Activated CD4-positive, alpha-beta memory T cell treated with anti-CD3 and anti-CD28 coated beads, Interleukin-2, amount 10 ng/mL, durations not matched to agents 7 days and 5 days (primary cell): ENCODE results near the gene NR1H4. TPM values are rescaled to one million over a fixed set of nuclear protein-coding genes. Genes with fewer than 3 reads are reported as not detected.
"Not testable (repeated sequence)": the region's sequence is repeated elsewhere in the genome, so short reads cannot be mapped to it uniquely, and the experiment has no call there.

ENCODE experiments used
- CTCF ChIA-PET: fragments of 350-600 bp; sonication (Branson Sonifier 250); formaldehyde crosslinking; loops from one replicate; lab custom pipeline; 2021; ENCODE audit warnings: antibody characterized with exemption, inconsistent platforms; lab: Charles Lee
- POLR2A ChIA-PET: fragments of 350-600 bp; sonication (Branson Sonifier 250); formaldehyde crosslinking; loops from one replicate; lab custom pipeline; 2021; ENCODE audit warnings: antibody characterized with exemption; lab: Charles Lee
- DNase-seq: peaks from one replicate; pipeline ENCODE4 v3.0.0-alpha.2; 2020
- H3K27ac Mint-ChIP-seq: one replicate; pipeline ENCODE4 v1.8.0; 2021; ENCODE audit warnings: mild to moderate bottlenecking, mixed read lengths
- H3K27me3 Mint-ChIP-seq: one replicate; pipeline ENCODE4 v1.8.0; 2021; ENCODE audit warnings: mixed read lengths
- H3K36me3 Mint-ChIP-seq: one replicate; pipeline ENCODE4 v1.8.0; 2021; ENCODE audit warnings: low read depth, mixed read lengths
- H3K4me1 Mint-ChIP-seq: one replicate; pipeline ENCODE4 v1.8.0; 2021; ENCODE audit warnings: mixed read lengths
- H3K4me3 Mint-ChIP-seq: one replicate; pipeline ENCODE4 v1.8.0; 2021; ENCODE audit warnings: mild to moderate bottlenecking, mixed read lengths
- H3K9me3 Mint-ChIP-seq: one replicate; pipeline ENCODE4 v1.8.0; 2021; ENCODE audit warnings: mixed read lengths
- total RNA-seq, 2 experiments: library from RNA; stranded (reverse); gene quantifications; one replicate each; pipeline ENCODE4 v1.2.3, GENCODE V29; 2021

The NR1H4 gene
- total RNA-seq, 2 experiments from 2014 or later = not detected

GRCh38 chr12:100502718-100503117 lies 29.1 kb downstream of the NR1H4 start:
- H3K27me3 Mint-ChIP-seq, H3K36me3 Mint-ChIP-seq, DNase-seq, H3K4me3 Mint-ChIP-seq, H3K9me3 Mint-ChIP-seq, CTCF ChIA-PET, POLR2A ChIA-PET, H3K4me1 Mint-ChIP-seq, H3K27ac Mint-ChIP-seq: not testable (repeated sequence)

- CTCF ChIA-PET = no interaction called here
- no peak for DNase-seq
- no peaks in the 10 kb centered on the region for H3K4me1 Mint-ChIP-seq
- no peaks in the 10 kb centered on the region for H3K36me3 Mint-ChIP-seq
- no peak overlapping the region for H3K4me3 Mint-ChIP-seq
- no peak overlapping the region for H3K27ac Mint-ChIP-seq
- POLR2A ChIA-PET = no interaction called here
- peaks cover 3% of the 10 kb centered on the region for H3K27me3 Mint-ChIP-seq
- no peaks in the 10 kb centered on the region for H3K9me3 Mint-ChIP-seq
Observed at GRCh38 chr12:100503228-100503628, 29.6 kb downstream of the NR1H4 start.

GRCh38 chr12:100504804-100505203 lies 31.1 kb downstream of the NR1H4 start:
- Mint-ChIP-seq H3K27ac (no peak overlapping the region), H3K4me1 (no peaks in the 10 kb centered on the region), H3K4me3 (no peak overlapping the region), H3K27me3 (peaks cover 3% of the 10 kb centered on the region), H3K9me3 (no peaks in the 10 kb centered on the region), H3K36me3 (no peaks in the 10 kb centered on the region)
- ChIA-PET POLR2A (no interaction called here), CTCF (no interaction called here)
- DNase-seq = no peak

- no peaks in the 10 kb centered on the region for H3K9me3 Mint-ChIP-seq
- H3K4me1 Mint-ChIP-seq = no peaks in the 10 kb centered on the region
- H3K27ac Mint-ChIP-seq = no peak overlapping the region
- no peaks in the 10 kb centered on the region for H3K27me3 Mint-ChIP-seq
- no peak overlapping the region for H3K4me3 Mint-ChIP-seq
- CTCF ChIA-PET = no interaction called here
- POLR2A ChIA-PET = no interaction called here
- no peak for DNase-seq
- H3K36me3 Mint-ChIP-seq = no peaks in the 10 kb centered on the region
Observed at GRCh38 chr12:100508751-100509150, 35.1 kb downstream of the NR1H4 start.

- no peaks in the 10 kb centered on the region for H3K9me3 Mint-ChIP-seq
- H3K4me3 Mint-ChIP-seq = no peak overlapping the region
- H3K4me1 Mint-ChIP-seq = no peaks in the 10 kb centered on the region
- no peaks in the 10 kb centered on the region for H3K36me3 Mint-ChIP-seq
- POLR2A ChIA-PET = no interaction called here
- no peak overlapping the region for H3K27ac Mint-ChIP-seq
- H3K27me3 Mint-ChIP-seq = no peaks in the 10 kb centered on the region
- DNase-seq = no peak
- CTCF ChIA-PET = no interaction called here
Observed at GRCh38 chr12:100512692-100513091, 39.0 kb downstream of the NR1H4 start.

- Mint-ChIP-seq H3K27ac (no peak overlapping the region), H3K9me3 (no peaks in the 10 kb centered on the region), H3K36me3 (no peaks in the 10 kb centered on the region), H3K4me1 (no peaks in the 10 kb centered on the region), H3K27me3 (no peaks in the 10 kb centered on the region), H3K4me3 (no peak overlapping the region)
- ChIA-PET POLR2A (no interaction called here), CTCF (no interaction called here)
- no peak for DNase-seq
Observed at GRCh38 chr12:100515968-100516367, 42.3 kb downstream of the NR1H4 start.

- H3K4me3 Mint-ChIP-seq = no peak overlapping the region
- CTCF ChIA-PET = interaction anchor here (0.8 kb wide), 1 partner anchor 386 kb away, joined by 3 read pairs; no protein-coding TSS in a partner anchor
- DNase-seq = no peak
- no peak overlapping the region for H3K27ac Mint-ChIP-seq
- no peaks in the 10 kb centered on the region for H3K4me1 Mint-ChIP-seq
- H3K9me3 Mint-ChIP-seq = no peaks in the 10 kb centered on the region
- no peaks in the 10 kb centered on the region for H3K36me3 Mint-ChIP-seq
- no peaks in the 10 kb centered on the region for H3K27me3 Mint-ChIP-seq
- POLR2A ChIA-PET = no interaction called here
Observed at GRCh38 chr12:100518376-100518775, 44.7 kb downstream of the NR1H4 start.

GRCh38 chr12:100520048-100520769 lies 46.5 kb downstream of the NR1H4 start:
- POLR2A ChIA-PET = no interaction called here

GRCh38 chr12:100521958-100522357 lies 48.3 kb downstream of the NR1H4 start:
- Mint-ChIP-seq H3K9me3 (no peaks in the 10 kb centered on the region), H3K36me3 (no peaks in the 10 kb centered on the region), H3K27me3 (peaks cover 2% of the 10 kb centered on the region), H3K27ac (no peak overlapping the region), H3K4me1 (no peaks in the 10 kb centered on the region), H3K4me3 (no peak overlapping the region)
- ChIA-PET CTCF (no interaction called here), POLR2A (no interaction called here)
- DNase-seq = no peak

More at GRCh38 chr12:100520048-100520769, 46.5 kb downstream of the NR1H4 start:
- Mint-ChIP-seq H3K27me3 (peaks cover 2% of the 10 kb centered on the region), H3K4me1 (no peaks in the 10 kb centered on the region), H3K27ac (no peak overlapping the region), H3K4me3 (no peak overlapping the region), H3K36me3 (no peaks in the 10 kb centered on the region), H3K9me3 (no peaks in the 10 kb centered on the region)
- no peak for DNase-seq
- CTCF ChIA-PET = no interaction called here

- ChIA-PET POLR2A (no interaction called here), CTCF (interaction anchor here (0.6 kb wide), 1 partner anchor 1498 kb away, joined by 8 read pairs; no protein-coding TSS in a partner anchor)
- no peaks in the 10 kb centered on the region for H3K4me1 Mint-ChIP-seq
- H3K36me3 Mint-ChIP-seq = no peaks in the 10 kb centered on the region
- H3K4me3 Mint-ChIP-seq = no peak overlapping the region
- no peaks in the 10 kb centered on the region for H3K9me3 Mint-ChIP-seq
- DNase-seq = no peak
- H3K27ac Mint-ChIP-seq = no peak overlapping the region
- H3K27me3 Mint-ChIP-seq = peaks cover 2% of the 10 kb centered on the region
Observed at GRCh38 chr12:100528034-100528433, 54.4 kb downstream of the NR1H4 start.

- no peak for DNase-seq
- POLR2A ChIA-PET = no interaction called here
- Mint-ChIP-seq H3K9me3 (no peaks in the 10 kb centered on the region), H3K27me3 (peaks cover under 1% of the 10 kb centered on the region), H3K36me3 (no peaks in the 10 kb centered on the region), H3K4me1 (no peaks in the 10 kb centered on the region), H3K27ac (no peak overlapping the region), H3K4me3 (no peak overlapping the region)
- CTCF ChIA-PET = no interaction called here
Observed at GRCh38 chr12:100528471-100529127, 54.9 kb downstream of the NR1H4 start.

GRCh38 chr12:100529756-100530350 lies 56.2 kb downstream of the NR1H4 start:
- H3K27ac Mint-ChIP-seq = no peak overlapping the region
- H3K4me3 Mint-ChIP-seq = no peak overlapping the region
- H3K36me3 Mint-ChIP-seq = no peaks in the 10 kb centered on the region
- no peak for DNase-seq
- no peaks in the 10 kb centered on the region for H3K27me3 Mint-ChIP-seq
- H3K9me3 Mint-ChIP-seq = no peaks in the 10 kb centered on the region
- ChIA-PET POLR2A (no interaction called here), CTCF (no interaction called here)
- H3K4me1 Mint-ChIP-seq = no peaks in the 10 kb centered on the region

GRCh38 chr12:100533376-100533775 lies 59.7 kb downstream of the NR1H4 start:
- no peak overlapping the region for H3K4me3 Mint-ChIP-seq
- no peak overlapping the region for H3K27ac Mint-ChIP-seq
- no peak for DNase-seq
- ChIA-PET CTCF (no interaction called here), POLR2A (no interaction called here)
- no peaks in the 10 kb centered on the region for H3K36me3 Mint-ChIP-seq
- H3K27me3 Mint-ChIP-seq = peaks cover 2% of the 10 kb centered on the region
- H3K9me3 Mint-ChIP-seq = no peaks in the 10 kb centered on the region
- no peaks in the 10 kb centered on the region for H3K4me1 Mint-ChIP-seq
